OCI-LY1 (cell line): ENCODE measurements around the gene ENO4.

ENCODE experiments used
- H2AFZ ChIP-seq: fragments of 200-600 bp; sonication (generic), shearing (Covaris generic); 2 replicates; pipeline ENCODE4 v1.6.0; 2014; ENCODE audit warnings: antibody characterized with exemption, mild to moderate bottlenecking, low read length
- H3F3A ChIP-seq: fragments of 200-600 bp; sonication (generic), shearing (Covaris generic); 2 replicates; pipeline ENCODE4 v1.6.0; 2014; ENCODE audit warnings: mild to moderate bottlenecking, antibody characterized with exemption, low read length, moderate library complexity; ENCODE audit not compliant: insufficient read depth
- H3K27ac ChIP-seq: fragments of 200-600 bp; sonication (generic); 2 replicates; pipeline ENCODE4 v1.5.1; 2014; ENCODE audit warnings: low read length, mixed run types, mild to moderate bottlenecking, low read depth; ENCODE audit not compliant: poor library complexity, severe bottlenecking
- H3K27me3 ChIP-seq: fragments of 200-600 bp; sonication (generic); 2 replicates; pipeline ENCODE4 v1.6.0; 2014; ENCODE audit warnings: antibody characterized with exemption, mild to moderate bottlenecking, low read length, moderate library complexity; ENCODE audit not compliant: insufficient read depth
- H3K36me3 ChIP-seq: fragments of 200-600 bp; sonication (generic); 2 replicates; pipeline ENCODE4 v1.6.1; 2014; ENCODE audit warnings: mild to moderate bottlenecking, antibody characterized with exemption, low read length, moderate library complexity, mixed read lengths; ENCODE audit not compliant: insufficient read depth
- H3K4me1 ChIP-seq: fragments of 200-600 bp; sonication (generic); 2 replicates; pipeline ENCODE4 v1.5.1; 2014; ENCODE audit warnings: mild to moderate bottlenecking, low read length, moderate library complexity; ENCODE audit not compliant: insufficient read depth, severe bottlenecking
- H3K4me2 ChIP-seq: fragments of 200-600 bp; sonication (generic), shearing (Covaris generic); 2 replicates; pipeline ENCODE4 v1.6.1; 2014; ENCODE audit warnings: low read length
- H3K4me3 ChIP-seq: fragments of 200-600 bp; sonication (generic); 2 replicates; pipeline ENCODE4 v1.5.1; 2014; ENCODE audit warnings: low read length, low read depth, mild to moderate bottlenecking, mixed read lengths; ENCODE audit not compliant: poor library complexity, severe bottlenecking
- H3K79me2 ChIP-seq: fragments of 200-600 bp; shearing (Covaris generic); 2 replicates; pipeline ENCODE4 v1.6.1; 2016; ENCODE audit warnings: mixed run types, low read length, mixed read lengths; ENCODE audit not compliant: insufficient read depth
- H3K9ac ChIP-seq: fragments of 200-600 bp; sonication (generic), shearing (Covaris generic); 2 replicates; pipeline ENCODE4 v1.6.1; 2014; ENCODE audit warnings: mild to moderate bottlenecking, low read length, mixed read lengths
- H3K9me2 ChIP-seq: fragments of 200-600 bp; sonication (generic), shearing (Covaris generic); 2 replicates; pipeline ENCODE4 v1.6.1; 2014; ENCODE audit warnings: low read depth, mild to moderate bottlenecking, low read length, mixed read lengths
- H3K9me3 ChIP-seq: fragments of 200-600 bp; shearing (Covaris generic); 2 replicates; pipeline ENCODE4 v1.6.1; 2014; ENCODE audit warnings: low read length, mixed read lengths
- H4K20me1 ChIP-seq: fragments of 200-600 bp; sonication (generic), shearing (Covaris generic); 2 replicates; pipeline ENCODE4 v1.6.0; 2016; ENCODE audit warnings: mild to moderate bottlenecking, low read length; ENCODE audit not compliant: insufficient read depth
- CTCF ChIP-seq: fragments of 200-600 bp; sonication (generic), shearing (Covaris generic); IDR thresholded peaks from 2 replicates; pipeline ENCODE4 v1.5.1; 2017; ENCODE audit warnings: mild to moderate bottlenecking, antibody characterized with exemption, low read length, moderate library complexity, mixed read lengths
- EZH2 ChIP-seq: fragments of 200-600 bp; sonication (generic), shearing (Covaris generic); IDR thresholded peaks from 2 replicates; pipeline ENCODE4 v1.8.0; 2017; ENCODE audit warnings: borderline replicate concordance, mixed run types, mild to moderate bottlenecking, antibody characterized with exemption, low read length, moderate library complexity, mixed read lengths

The ENO4 gene

GRCh38 chr10:116853287-116853686 lies 4.0 kb downstream of the ENO4 start:
- Histone ChIP-seq H4K20me1 (no peaks in the 10 kb centered on the region), H3K4me3 (no peak overlapping the region), H3K9me2 (no peaks in the 10 kb centered on the region), H3K27ac (no peak overlapping the region), H3K9ac (no peak overlapping the region), H3K36me3 (no peaks in the 10 kb centered on the region; the same call in 1 of the 2 replicates), H3K9me3 (peaks cover 6% of the 10 kb centered on the region; the same call in 1 of the 2 replicates), H3K27me3 (no peaks in the 10 kb centered on the region; the same call in 1 of the 2 replicates), H2AFZ (no peak overlapping the region), H3K4me2 (no peak overlapping the region), H3K4me1 (peaks cover 18% of the 10 kb centered on the region), H3F3A (peaks cover 4% of the 10 kb centered on the region; the same call in 1 of the 2 replicates), H3K79me2 (no peaks in the 10 kb centered on the region)
- no peak for TF ChIP-seq EZH2
- no peak for TF ChIP-seq CTCF

- Histone ChIP-seq H3K4me3 (no peak overlapping the region), H3K27ac (no peak overlapping the region), H3K9me2 (no peaks in the 10 kb centered on the region), H2AFZ (no peak overlapping the region), H3K4me2 (no peak overlapping the region), H3K79me2 (no peaks in the 10 kb centered on the region), H3K9me3 (peaks cover 8% of the 10 kb centered on the region; the same call in 1 of the 2 replicates), H3K9ac (no peak overlapping the region), H4K20me1 (no peaks in the 10 kb centered on the region), H3K36me3 (no peaks in the 10 kb centered on the region; the same call in 1 of the 2 replicates), H3K4me1 (peaks cover 14% of the 10 kb centered on the region), H3K27me3 (no peaks in the 10 kb centered on the region; the same call in 1 of the 2 replicates), H3F3A (peaks cover 2% of the 10 kb centered on the region; the same call in 1 of the 2 replicates)
- TF ChIP-seq EZH2: no peak
- no peak for TF ChIP-seq CTCF
These were observed 4.4 kb downstream of the ENO4 start for GRCh38 chr10:116853701-116854100.

- Histone ChIP-seq H3K27me3 (no peaks in the 10 kb centered on the region; the same call in 1 of the 2 replicates), H3K36me3 (no peaks in the 10 kb centered on the region; the same call in 1 of the 2 replicates), H2AFZ (no peak overlapping the region), H3K4me1 (no peaks in the 10 kb centered on the region), H3K4me2 (no peak overlapping the region), H3K9me2 (no peaks in the 10 kb centered on the region), H3K9me3 (peaks cover 8% of the 10 kb centered on the region; the same call in 1 of the 2 replicates), H3K27ac (no peak overlapping the region), H3K9ac (no peak overlapping the region), H3K4me3 (no peak overlapping the region), H4K20me1 (no peaks in the 10 kb centered on the region), H3K79me2 (no peaks in the 10 kb centered on the region), H3F3A (no peaks in the 10 kb centered on the region)
- no peak for TF ChIP-seq EZH2
- no peak for TF ChIP-seq CTCF
These were observed 7.9 kb downstream of the ENO4 start for GRCh38 chr10:116857156-116857555.
